Activated CD4-positive, alpha-beta memory T cell treated with anti-CD3 and anti-CD28 coated beads, Interleukin-2, amount 10 ng/mL, durations not matched to agents 7 days and 5 days (primary cell): ENCODE data around the gene GRIP2. TPM values are rescaled to one million over a fixed set of nuclear protein-coding genes. Genes with fewer than 3 reads are reported as not detected.

ENCODE experiments used
- CTCF ChIA-PET: fragments of 350-600 bp; sonication (Branson Sonifier 250); formaldehyde crosslinking; loops from one replicate; lab custom pipeline; 2021; ENCODE audit warnings: antibody characterized with exemption, inconsistent platforms; lab: Charles Lee
- POLR2A ChIA-PET: fragments of 350-600 bp; sonication (Branson Sonifier 250); formaldehyde crosslinking; loops from one replicate; lab custom pipeline; 2021; ENCODE audit warnings: antibody characterized with exemption; lab: Charles Lee
- DNase-seq: peaks from one replicate; pipeline ENCODE4 v3.0.0-alpha.2; 2020
- H3K27ac Mint-ChIP-seq: one replicate; pipeline ENCODE4 v1.8.0; 2021; ENCODE audit warnings: mild to moderate bottlenecking, mixed read lengths
- H3K27me3 Mint-ChIP-seq: one replicate; pipeline ENCODE4 v1.8.0; 2021; ENCODE audit warnings: mixed read lengths
- H3K36me3 Mint-ChIP-seq: one replicate; pipeline ENCODE4 v1.8.0; 2021; ENCODE audit warnings: low read depth, mixed read lengths
- H3K4me1 Mint-ChIP-seq: one replicate; pipeline ENCODE4 v1.8.0; 2021; ENCODE audit warnings: mixed read lengths
- H3K4me3 Mint-ChIP-seq: one replicate; pipeline ENCODE4 v1.8.0; 2021; ENCODE audit warnings: mild to moderate bottlenecking, mixed read lengths
- H3K9me3 Mint-ChIP-seq: one replicate; pipeline ENCODE4 v1.8.0; 2021; ENCODE audit warnings: mixed read lengths
- total RNA-seq, 2 experiments: library from RNA; stranded (reverse); gene quantifications; one replicate each; pipeline ENCODE4 v1.2.3, GENCODE V29; 2021

Gene GRIP2
- total RNA-seq, 2 experiments from 2014 or later: 0.08 to 0.35 TPM

DNA sequence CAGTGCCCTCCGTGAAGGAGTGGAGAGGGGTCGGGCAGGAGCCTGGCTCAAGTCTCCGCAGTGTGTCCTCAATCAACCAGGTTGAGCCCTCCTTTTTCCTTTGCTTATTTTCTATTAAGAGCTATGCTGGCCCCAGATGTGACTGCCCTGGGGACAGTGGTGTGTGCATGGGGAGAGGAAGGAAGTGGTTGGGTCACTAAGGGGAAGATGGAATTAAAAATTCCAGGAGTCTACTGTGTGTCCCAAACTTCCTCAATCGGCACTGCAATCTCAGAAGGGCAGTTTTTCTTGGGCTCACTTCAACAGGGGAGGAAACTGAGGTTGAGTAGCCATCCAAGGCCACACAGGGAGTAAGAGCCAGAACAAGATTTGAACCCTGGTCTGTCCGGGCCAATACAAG is 13.7 kb upstream of the GRIP2 start:
- H3K4me3 Mint-ChIP-seq: no peak overlapping the region
- H3K4me1 Mint-ChIP-seq: peaks cover 2% of the 10 kb centered on the region
- ChIA-PET POLR2A (no interaction called here), CTCF (no interaction called here)
- no peak overlapping the region for H3K27ac Mint-ChIP-seq
- no peaks in the 10 kb centered on the region for H3K36me3 Mint-ChIP-seq
- no peak for DNase-seq
- H3K9me3 Mint-ChIP-seq: no peaks in the 10 kb centered on the region
- peaks cover 30% of the 10 kb centered on the region for H3K27me3 Mint-ChIP-seq

DNA sequence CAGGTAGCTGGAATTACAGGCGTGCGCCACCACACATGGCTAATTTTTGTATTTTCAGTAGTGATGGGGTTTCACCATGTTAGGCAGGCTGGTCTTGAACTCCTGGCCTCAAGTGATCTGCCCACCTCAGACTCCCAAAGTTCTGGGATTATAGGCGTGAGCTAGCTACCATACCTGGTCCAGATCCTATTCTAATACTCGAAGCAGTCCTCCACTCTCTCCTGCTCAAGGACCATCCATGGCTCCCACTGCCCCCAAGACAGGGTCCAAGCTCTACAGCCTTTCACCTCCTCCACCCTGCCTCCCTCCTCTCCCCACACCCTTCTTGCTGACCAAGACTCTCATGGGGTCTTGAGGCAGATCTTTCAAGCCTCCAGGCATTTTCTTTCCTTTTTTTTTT is 12.6 kb upstream of the GRIP2 start:
- H3K27ac Mint-ChIP-seq: no peak overlapping the region
- H3K4me3 Mint-ChIP-seq: no peak overlapping the region
- ChIA-PET CTCF (no interaction called here), POLR2A (interaction anchor here (1.0 kb wide), 1 partner anchor 62 kb away, joined by 3 read pairs; no protein-coding TSS in a partner anchor)
- no peaks in the 10 kb centered on the region for H3K36me3 Mint-ChIP-seq
- H3K4me1 Mint-ChIP-seq: peaks cover 2% of the 10 kb centered on the region
- peaks cover 34% of the 10 kb centered on the region for H3K27me3 Mint-ChIP-seq
- no peak for DNase-seq
- no peaks in the 10 kb centered on the region for H3K9me3 Mint-ChIP-seq

DNA sequence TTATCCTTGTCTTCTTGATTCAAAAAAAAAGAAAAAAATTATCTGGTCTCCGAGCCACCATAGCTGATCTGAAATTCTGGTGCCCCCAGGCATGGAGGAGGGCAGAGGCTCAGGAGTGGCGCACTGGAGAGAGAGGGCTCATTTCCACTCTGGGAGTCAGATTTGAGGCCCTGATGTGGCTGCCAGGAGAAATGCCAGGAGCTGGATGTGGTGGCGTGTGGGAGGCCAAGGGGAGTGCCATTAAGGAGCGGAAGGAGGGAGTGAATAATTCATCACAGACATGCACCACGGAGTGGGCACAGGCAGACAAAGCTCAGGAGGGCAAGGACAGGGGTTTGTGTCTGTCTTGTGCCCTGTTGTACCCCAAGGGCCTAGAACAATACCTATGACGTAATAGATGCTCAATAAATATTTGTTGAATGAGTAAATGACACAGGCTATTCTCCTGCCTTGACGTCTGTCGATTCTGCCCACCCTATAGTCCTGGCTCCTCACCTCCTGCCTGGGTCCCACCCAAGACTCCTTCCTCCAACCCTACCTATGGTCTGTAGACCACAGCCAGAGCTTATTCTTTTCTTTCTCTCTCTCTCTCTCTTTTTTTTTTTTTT is 12.0 kb upstream of the GRIP2 start:
- Mint-ChIP-seq H3K4me1 (peaks cover 2% of the 10 kb centered on the region), H3K9me3 (no peaks in the 10 kb centered on the region), H3K4me3 (no peak overlapping the region), H3K36me3 (no peaks in the 10 kb centered on the region), H3K27me3 (peaks cover 34% of the 10 kb centered on the region), H3K27ac (no peak overlapping the region)
- DNase-seq: no peak
- ChIA-PET POLR2A (interaction anchor here (1.0 kb wide), 1 partner anchor 61 kb away, joined by 3 read pairs; no protein-coding TSS in a partner anchor), CTCF (no interaction called here)

DNA sequence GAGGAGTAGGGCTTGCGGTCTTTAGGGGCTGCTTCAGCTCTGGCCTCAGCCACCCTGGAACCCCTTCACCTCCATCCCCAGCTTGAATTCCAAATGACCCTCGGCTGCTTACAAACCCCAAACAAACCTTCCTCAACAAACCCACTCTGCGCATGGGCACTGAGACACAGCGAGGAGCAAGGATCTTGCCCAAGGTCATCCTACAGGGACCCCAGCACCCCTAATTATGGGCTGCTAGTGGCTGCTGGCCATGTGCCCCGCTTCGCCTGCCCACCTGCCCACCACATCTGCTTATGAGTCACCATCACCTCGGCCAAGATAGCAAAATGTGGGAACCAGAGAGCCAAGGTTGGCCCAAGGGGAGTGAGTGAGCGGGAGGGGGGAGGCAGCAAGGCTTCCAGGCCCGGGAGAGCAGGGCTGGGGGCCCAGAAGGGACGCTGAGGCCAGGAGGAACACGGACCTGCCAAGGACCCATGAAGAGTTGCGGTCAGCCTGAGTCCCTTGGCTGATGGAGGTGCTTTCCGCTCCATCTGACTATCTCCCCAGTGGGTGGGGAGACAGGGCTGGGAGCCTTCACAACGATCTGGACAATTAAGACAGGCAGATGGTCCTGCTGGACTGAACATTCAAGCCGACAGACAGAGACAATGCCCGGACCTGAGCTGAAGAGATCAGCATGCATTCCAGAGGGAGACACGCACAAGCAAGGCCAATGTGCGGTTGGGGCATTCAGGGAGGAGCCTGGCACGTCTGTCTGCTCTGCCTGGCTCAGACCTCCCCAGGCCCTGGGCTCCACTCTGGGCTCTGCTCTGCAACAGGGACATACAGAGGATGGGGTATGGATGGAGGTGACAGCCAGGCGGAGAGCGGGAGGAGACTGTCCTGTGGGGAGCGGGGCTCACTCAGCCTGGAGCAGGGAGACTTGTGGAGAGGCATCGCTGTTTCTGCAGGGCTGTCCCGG is 10.8 kb upstream of the GRIP2 start:
- POLR2A ChIA-PET: no interaction called here
- CTCF ChIA-PET: no interaction called here
- Mint-ChIP-seq H3K9me3 (no peaks in the 10 kb centered on the region), H3K27ac (no peak overlapping the region), H3K36me3 (no peaks in the 10 kb centered on the region), H3K27me3 (peaks cover 33% of the 10 kb centered on the region), H3K4me3 (no peak overlapping the region), H3K4me1 (no peaks in the 10 kb centered on the region)
- DNase-seq: no peak

DNA sequence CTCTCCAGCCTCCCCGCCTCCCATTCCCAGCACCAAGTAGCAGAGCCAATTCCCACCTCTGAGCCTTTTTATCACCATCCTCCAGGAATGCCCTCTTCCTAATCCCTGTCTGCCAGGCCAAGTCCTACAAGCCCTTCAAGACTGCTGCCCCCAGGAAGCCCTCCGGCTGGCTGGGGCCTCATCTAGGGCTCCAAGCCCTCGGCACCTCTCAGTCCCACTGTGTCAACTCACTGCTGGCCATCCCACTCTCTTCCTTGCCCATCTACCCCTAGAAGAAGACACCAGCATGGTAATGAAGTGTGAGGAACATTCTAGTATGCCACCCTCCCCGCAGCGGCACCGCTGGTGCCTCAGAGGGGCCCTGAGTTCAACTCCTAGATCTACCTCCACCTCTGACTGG is 10.0 kb upstream of the GRIP2 start:
- H3K4me3 Mint-ChIP-seq: no peak overlapping the region
- POLR2A ChIA-PET: no interaction called here
- H3K36me3 Mint-ChIP-seq: no peaks in the 10 kb centered on the region
- no peak overlapping the region for H3K27ac Mint-ChIP-seq
- no peaks in the 10 kb centered on the region for H3K4me1 Mint-ChIP-seq
- peaks cover 28% of the 10 kb centered on the region for H3K27me3 Mint-ChIP-seq
- DNase-seq: no peak
- CTCF ChIA-PET: interaction anchor here (1.0 to 2.7 kb wide), 5 partner anchors 12 to 347 kb away, joined by 3 to 8 read pairs (median 4); no protein-coding TSS in a partner anchor
- no peaks in the 10 kb centered on the region for H3K9me3 Mint-ChIP-seq

DNA sequence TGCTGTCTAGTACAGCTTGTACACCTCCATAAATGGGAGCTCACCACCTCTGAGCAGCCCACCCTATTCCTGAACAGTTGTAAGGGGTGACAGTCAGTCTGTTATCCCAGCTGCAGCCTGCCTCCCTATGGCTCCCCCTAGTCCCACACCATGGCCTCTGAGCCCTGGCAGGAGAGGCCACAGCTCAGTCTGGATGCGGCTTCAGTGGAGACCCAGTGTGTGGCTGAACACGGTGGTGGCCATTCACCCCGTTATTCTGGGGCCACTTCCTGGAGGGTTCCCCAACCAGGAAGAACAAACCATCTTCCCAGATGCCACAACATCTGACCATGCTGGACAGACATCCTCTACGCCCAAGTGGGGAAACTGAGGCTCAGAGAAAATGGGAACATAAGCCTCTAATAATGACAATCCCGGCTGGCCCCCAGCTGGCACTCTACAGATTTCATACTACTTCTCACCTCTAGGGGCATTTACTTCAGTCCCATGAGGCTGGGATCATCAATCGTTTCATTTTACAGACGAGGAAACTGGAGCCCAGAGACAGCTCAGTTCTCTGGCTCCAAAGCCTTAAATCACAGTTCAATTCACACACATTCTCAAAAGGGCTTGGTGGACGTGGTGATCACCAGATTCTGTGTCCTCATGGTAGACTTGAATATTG is 9.2 kb upstream of the GRIP2 start:
- Mint-ChIP-seq H3K27ac (no peak overlapping the region), H3K9me3 (no peaks in the 10 kb centered on the region), H3K36me3 (no peaks in the 10 kb centered on the region), H3K4me3 (no peak overlapping the region), H3K27me3 (peaks cover 23% of the 10 kb centered on the region), H3K4me1 (no peaks in the 10 kb centered on the region)
- DNase-seq: no peak
- ChIA-PET POLR2A (no interaction called here), CTCF (interaction anchor here (1.0 to 2.7 kb wide), 5 partner anchors 11 to 346 kb away, joined by 3 to 8 read pairs (median 4); no protein-coding TSS in a partner anchor)

DNA sequence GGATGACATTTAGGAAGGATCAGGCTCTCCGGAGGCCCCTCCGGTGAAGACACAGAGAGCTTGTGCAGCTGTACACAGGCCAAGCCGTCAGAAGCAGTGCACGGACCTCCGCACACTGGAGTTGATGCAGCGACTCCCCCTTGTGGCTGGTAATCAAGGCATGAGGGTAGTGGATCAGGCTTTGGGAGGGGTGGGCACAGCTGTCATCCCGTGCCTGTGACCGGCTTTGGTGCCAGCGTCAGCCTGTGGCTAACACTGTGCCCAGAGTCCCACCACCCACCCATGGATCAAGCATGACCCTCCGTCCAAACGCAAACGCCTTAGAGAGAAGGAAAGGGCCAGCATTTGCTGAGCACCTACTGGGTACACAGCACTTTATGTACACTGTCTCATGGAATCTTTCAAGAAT is 8.2 kb upstream of the GRIP2 start:
- Mint-ChIP-seq H3K4me1 (no peaks in the 10 kb centered on the region), H3K36me3 (no peaks in the 10 kb centered on the region), H3K4me3 (no peak overlapping the region), H3K27ac (no peak overlapping the region), H3K27me3 (peaks cover 21% of the 10 kb centered on the region), H3K9me3 (no peaks in the 10 kb centered on the region)
- POLR2A ChIA-PET: no interaction called here
- CTCF ChIA-PET: interaction anchor here (0.6 to 2.7 kb wide), 4 partner anchors 22 to 345 kb away, joined by 3 to 8 read pairs (median 4); no protein-coding TSS in a partner anchor
- peak; percentile 36 for DNase-seq

DNA sequence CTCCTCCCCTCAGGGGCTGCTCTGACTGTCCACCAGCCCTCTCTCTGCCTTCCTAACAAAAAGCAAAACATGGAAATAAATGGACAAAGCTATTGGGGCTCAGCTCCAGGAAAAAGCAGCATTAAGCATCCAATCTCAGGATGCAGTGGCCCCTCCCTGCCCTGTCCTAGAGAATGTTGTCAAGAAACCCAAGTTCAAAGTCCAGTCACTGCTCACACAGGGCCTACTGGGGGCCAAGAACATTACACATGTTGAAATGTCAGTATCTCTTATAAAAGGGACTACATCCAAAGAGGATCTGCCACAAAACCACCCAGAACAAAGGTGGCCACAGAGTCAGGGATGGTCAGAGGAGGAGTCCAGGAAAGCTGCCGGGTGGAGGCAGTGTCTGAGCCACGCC is 7.6 kb upstream of the GRIP2 start:
- CTCF ChIA-PET: interaction anchor here (0.6 to 2.7 kb wide), 4 partner anchors 22 to 344 kb away, joined by 3 to 8 read pairs (median 4); no protein-coding TSS in a partner anchor
- Mint-ChIP-seq H3K9me3 (no peaks in the 10 kb centered on the region), H3K27me3 (peaks cover 21% of the 10 kb centered on the region), H3K27ac (no peak overlapping the region), H3K4me1 (no peaks in the 10 kb centered on the region), H3K4me3 (no peak overlapping the region), H3K36me3 (no peaks in the 10 kb centered on the region)
- POLR2A ChIA-PET: no interaction called here
- no peak for DNase-seq

DNA sequence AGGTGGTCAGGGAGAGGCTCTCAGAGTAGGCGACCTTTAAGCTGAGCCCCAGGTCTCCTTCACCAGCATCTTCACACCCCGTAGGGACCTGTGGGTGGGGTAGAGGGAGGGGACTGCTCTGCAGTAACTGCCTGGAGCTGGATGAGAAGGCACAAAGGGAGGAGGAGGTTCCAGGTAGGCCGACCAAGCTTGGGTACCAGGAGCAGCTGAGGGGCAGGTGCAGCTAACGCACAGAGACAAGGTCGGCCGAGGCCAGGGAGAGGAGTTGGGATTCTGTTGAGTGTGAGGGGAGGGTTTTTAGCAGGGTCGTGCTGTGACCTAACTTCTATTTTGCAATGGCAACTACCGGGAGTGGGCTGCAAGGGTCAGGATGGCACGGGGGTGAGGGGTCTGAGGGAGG is 5.9 kb upstream of the GRIP2 start:
- POLR2A ChIA-PET: no interaction called here
- no peak for DNase-seq
- H3K36me3 Mint-ChIP-seq: no peaks in the 10 kb centered on the region
- no peak overlapping the region for H3K27ac Mint-ChIP-seq
- no peaks in the 10 kb centered on the region for H3K9me3 Mint-ChIP-seq
- H3K4me1 Mint-ChIP-seq: no peaks in the 10 kb centered on the region
- H3K27me3 Mint-ChIP-seq: peaks cover 17% of the 10 kb centered on the region
- CTCF ChIA-PET: no interaction called here
- no peak overlapping the region for H3K4me3 Mint-ChIP-seq

DNA sequence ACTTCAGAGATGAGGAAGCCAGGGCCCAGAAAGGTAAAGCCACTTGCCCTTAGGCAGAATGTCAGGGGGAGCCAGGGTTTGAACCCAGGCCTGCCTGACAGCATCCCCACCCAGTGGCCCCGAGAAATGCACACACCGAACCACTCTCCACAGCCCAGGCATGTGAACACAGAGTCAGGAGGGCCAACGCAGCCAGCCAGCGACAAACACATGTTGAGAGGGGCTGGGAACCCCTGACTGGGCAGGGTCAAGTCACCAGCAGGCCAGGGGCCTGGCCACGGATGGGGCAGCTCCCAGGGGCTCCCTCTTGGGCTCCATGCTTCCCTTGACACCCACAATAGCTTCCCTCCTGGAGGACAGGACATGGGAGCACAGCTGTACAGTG is 5.1 kb upstream of the GRIP2 start:
- Mint-ChIP-seq H3K36me3 (no peaks in the 10 kb centered on the region), H3K4me3 (no peak overlapping the region), H3K27ac (no peak overlapping the region), H3K4me1 (no peaks in the 10 kb centered on the region), H3K27me3 (peaks cover 16% of the 10 kb centered on the region), H3K9me3 (no peaks in the 10 kb centered on the region)
- POLR2A ChIA-PET: no interaction called here
- no peak for DNase-seq
- CTCF ChIA-PET: interaction anchor here (1.0 kb wide), 1 partner anchor 37 kb away, joined by 3 read pairs; no protein-coding TSS in a partner anchor

DNA sequence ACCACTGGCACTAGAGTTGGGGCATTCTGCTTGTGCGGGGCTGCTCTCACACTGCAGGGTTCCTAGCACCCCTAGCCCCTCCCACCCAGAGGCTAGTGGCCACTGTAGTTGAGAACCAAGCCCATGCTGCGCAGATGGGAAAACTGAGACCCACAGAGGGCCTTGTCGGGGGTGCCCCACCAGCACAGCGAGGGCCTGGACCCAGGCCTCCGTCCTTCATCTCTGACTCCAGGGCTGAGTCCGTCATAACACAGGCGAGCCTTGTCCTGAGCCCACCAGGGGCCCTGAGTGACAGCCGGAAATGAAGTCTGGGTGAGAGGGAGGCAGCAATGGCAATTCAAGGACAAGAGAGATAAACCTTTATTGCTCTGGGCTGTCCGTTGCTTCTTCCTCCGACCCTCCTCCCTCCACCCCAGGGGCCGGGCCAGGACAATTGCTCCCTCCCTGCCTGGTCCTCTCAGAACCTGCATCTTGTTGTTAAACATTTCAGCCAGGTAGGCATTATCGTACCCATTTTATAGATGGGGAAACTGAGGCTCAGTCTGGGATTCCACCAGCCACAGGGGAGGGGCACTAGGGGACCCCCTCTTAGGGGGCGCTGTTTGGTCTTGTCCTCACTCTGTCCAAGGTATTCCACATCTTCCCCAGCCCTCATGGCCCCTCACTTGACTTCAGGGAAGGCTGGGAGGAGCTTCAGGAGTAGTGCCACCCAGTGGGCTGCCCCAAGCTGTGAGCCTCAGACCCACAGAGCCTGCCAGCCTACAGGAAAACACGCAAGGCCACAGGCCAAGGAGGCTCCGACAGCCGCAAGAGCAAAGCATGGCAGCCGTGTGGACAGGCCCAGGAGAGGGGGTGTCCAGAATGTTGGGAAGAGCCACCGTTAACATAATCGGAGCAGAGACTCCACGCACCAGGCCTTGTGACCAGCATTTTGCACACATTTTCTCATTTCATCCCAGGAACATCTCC is 4.4 kb upstream of the GRIP2 start:
- no peaks in the 10 kb centered on the region for H3K9me3 Mint-ChIP-seq
- POLR2A ChIA-PET: no interaction called here
- H3K27me3 Mint-ChIP-seq: peaks cover 16% of the 10 kb centered on the region
- no peak overlapping the region for H3K27ac Mint-ChIP-seq
- no peaks in the 10 kb centered on the region for H3K4me1 Mint-ChIP-seq
- H3K4me3 Mint-ChIP-seq: no peak overlapping the region
- CTCF ChIA-PET: interaction anchor here (1.0 kb wide), 1 partner anchor 36 kb away, joined by 3 read pairs; no protein-coding TSS in a partner anchor
- no peak for DNase-seq
- H3K36me3 Mint-ChIP-seq: no peaks in the 10 kb centered on the region

DNA sequence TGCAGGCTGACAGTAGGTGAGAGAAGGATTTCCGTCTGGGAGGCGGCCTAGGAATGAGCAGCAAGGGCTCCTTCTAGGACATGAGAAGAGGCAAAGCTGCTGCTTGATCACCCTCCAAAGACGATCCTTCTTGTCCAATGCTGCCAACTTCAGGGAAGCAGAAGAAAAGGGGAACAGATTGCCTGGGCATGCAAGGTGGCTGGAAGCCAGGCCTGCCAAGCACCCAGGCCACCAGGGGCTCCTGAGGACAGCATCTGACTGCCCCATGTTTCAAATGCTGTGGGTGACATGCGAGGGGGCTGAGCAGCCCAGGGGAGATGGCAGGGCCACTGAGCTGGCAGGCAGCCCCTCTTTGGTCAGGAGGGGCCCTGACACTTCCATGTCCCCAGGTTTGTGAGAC is 3.3 kb upstream of the GRIP2 start:
- Mint-ChIP-seq H3K27me3 (peaks cover 12% of the 10 kb centered on the region), H3K4me1 (no peaks in the 10 kb centered on the region), H3K4me3 (no peak overlapping the region), H3K27ac (no peak overlapping the region), H3K36me3 (no peaks in the 10 kb centered on the region), H3K9me3 (no peaks in the 10 kb centered on the region)
- DNase-seq: no peak
- CTCF ChIA-PET: no interaction called here
- POLR2A ChIA-PET: no interaction called here
